Duodenal mucosa (tissue), 2 donors: Measurements from ENCODE around the gene IFI35.
A peak's percentile ranks its signal among the peaks of the same experiment; 100 is the strongest.
"Not testable (repeated sequence)": the region's sequence is repeated elsewhere in the genome, so short reads cannot be mapped to it uniquely, and the experiment has no call there.

ENCODE experiments used
- H3K27ac ChIP-seq: one replicate; pipeline ENCODE4 v1.7.0; 2013; ENCODE audit warnings: low read depth, low read length
- H3K27me3 ChIP-seq, 2 donors: one replicate each; pipeline ENCODE4 v1.7.0; 2013; ENCODE audit warnings: low read length in 2 of 2, control low read depth in 1 of 2; ENCODE audit not compliant: insufficient read depth in 2 of 2, control insufficient read depth in 1 of 2
- H3K36me3 ChIP-seq, 2 donors: one replicate each; pipeline ENCODE4 v1.7.0; 2013; ENCODE audit warnings: low read length in 2 of 2, control low read depth in 1 of 2; ENCODE audit not compliant: insufficient read depth in 2 of 2, control insufficient read depth in 1 of 2
- H3K4me1 ChIP-seq, 2 donors: one replicate each; pipeline ENCODE4 v1.7.0; 2013; ENCODE audit warnings: low read length in 2 of 2, control low read depth in 1 of 2; ENCODE audit not compliant: insufficient read depth in 2 of 2, control insufficient read depth in 1 of 2
- H3K4me3 ChIP-seq, 2 donors: one replicate each; pipeline ENCODE4 v1.7.0; 2013; ENCODE audit warnings: low read length in 2 of 2, low read depth in 1 of 2
- H3K9ac ChIP-seq, 2 donors: one replicate each; pipeline ENCODE4 v1.7.0; 2013; ENCODE audit warnings: low read length in 2 of 2, low read depth in 1 of 2
- H3K9me3 ChIP-seq, 2 donors: one replicate each; pipeline ENCODE4 v1.7.0; 2013; ENCODE audit warnings: low read length in 2 of 2, control low read depth in 1 of 2; ENCODE audit not compliant: control insufficient read depth in 1 of 2

Gene IFI35

GRCh38 chr17:43006639-43007551, at the start of gene IFI35:
TSS of gene IFI35 (plus strand) at chr17:43006784. CDS start at chr17:43006948, 164 bp downstream.
- H3K9ac ChIP-seq, result peak within 1 kb of the TSS; percentile 94 to 96
- H3K27me3 ChIP-seq, result no peaks in the 10 kb centered on the region
- H3K4me3 ChIP-seq, result peak within 1 kb of the TSS; percentile 92
- H3K27ac ChIP-seq, result peak within 1 kb of the TSS; percentile 89
- H3K36me3 ChIP-seq, result peaks cover 5 to 17% of the 10 kb centered on the region in 2 donors
- H3K4me1 ChIP-seq, result peaks cover 15 to 17% of the 10 kb centered on the region in 2 donors
- no peaks in the 10 kb centered on the region for H3K9me3 ChIP-seq

DNA sequence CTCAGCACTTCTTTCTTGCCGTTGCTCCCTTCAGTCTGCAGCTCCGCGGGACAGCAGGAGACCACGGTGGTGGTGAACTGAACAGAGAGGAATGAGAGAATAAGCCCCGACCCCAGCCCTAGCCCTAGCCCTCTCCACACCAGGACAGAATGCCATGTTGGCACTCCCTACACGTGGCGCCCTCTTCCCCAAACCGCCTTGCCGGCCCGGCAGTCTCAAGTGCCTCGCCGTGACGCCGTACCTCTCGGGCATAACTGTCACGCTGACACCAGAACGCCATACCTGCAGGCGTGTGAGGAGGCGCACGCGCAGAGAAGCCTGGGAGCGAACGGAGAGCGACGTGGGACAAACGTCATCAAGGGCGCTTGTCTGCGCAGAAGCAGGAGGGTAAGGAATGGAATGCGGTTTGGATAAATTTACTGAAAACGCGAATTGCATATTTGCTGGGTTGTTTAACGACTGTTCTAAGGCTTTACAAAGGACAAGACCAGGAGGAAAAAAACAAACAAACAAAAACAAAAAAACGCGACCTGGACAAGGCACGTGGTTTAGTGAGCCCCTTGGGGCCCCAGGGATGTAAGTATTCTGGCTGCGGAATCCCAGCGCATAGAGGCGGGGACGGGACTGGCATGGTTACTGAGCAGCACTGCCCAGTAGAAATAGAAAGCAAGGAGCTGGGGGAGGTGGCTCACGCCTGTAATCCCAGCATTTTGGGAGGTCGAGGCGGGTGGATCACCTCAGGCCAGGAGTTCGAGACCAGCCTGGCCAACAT, 42.2 kb upstream of the IFI35 start, which contains the start of gene AARSD1:
AARSD1 (minus strand) TSS at position 294 of the 772 bp plus-strand sequence; CDS start at position 280, 14 bp downstream.
- H3K9ac ChIP-seq, result peak within 1 kb of the TSS; percentile 81 to 84

GRCh38 chr17:42967925-42968324, 38.7 kb upstream of the IFI35 start:
- no peaks in the 10 kb centered on the region for H3K36me3 ChIP-seq
- no peak overlapping the region for H3K4me3 ChIP-seq
- peaks cover 7 to 9% of the 10 kb centered on the region in 2 donors for H3K4me1 ChIP-seq
- no peak overlapping the region for H3K9ac ChIP-seq
- H3K9me3 ChIP-seq, result no peaks in the 10 kb centered on the region
- H3K27me3 ChIP-seq, result no peaks in the 10 kb centered on the region
- no peak overlapping the region for H3K27ac ChIP-seq

More for the DNA sequence above, 42.2 kb upstream of the IFI35 start, which contains the start of gene AARSD1:
- Histone ChIP-seq H3K9me3 (no peaks in the 10 kb centered on the region), H3K27ac (peak within 1 kb of the TSS; percentile 15), H3K27me3 (no peaks in the 10 kb centered on the region), H3K4me3 (peak within 1 kb of the TSS; percentile 90 to 95), H3K4me1 (peaks cover 7 to 9% of the 10 kb centered on the region in 2 donors), H3K36me3 (peaks cover 9 to 28% of the 10 kb centered on the region in 2 donors)

DNA sequence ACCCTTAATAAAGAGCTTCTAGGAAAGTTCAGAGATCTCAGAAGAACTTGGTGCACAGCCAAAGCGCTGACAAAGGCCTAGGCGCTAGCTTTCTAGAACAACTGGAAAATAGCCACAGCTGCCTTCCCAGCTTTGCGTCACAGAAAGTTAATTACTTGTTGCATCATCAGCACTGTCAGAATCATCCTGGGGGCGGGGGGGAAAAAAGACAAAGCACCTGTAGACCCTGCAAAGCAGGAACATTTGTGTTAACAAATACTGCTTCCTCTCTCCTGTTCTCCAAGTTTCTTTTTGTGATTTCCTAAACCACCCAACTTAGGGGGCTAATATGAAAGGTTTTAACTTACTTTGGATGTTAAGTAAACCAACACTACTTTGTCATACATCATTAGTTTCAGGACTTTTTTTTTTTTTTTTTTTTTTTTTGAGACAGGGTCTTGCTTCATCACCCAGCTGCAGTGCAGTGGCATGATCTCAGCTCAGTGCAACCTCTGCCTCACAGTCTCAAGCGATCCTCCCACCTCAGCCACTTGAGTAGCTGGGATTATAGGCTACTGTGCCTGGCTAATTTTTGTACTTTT, 37.5 kb upstream of the IFI35 start:
- Histone ChIP-seq H3K36me3 (no peaks in the 10 kb centered on the region), H3K27ac (no peak overlapping the region)

DNA sequence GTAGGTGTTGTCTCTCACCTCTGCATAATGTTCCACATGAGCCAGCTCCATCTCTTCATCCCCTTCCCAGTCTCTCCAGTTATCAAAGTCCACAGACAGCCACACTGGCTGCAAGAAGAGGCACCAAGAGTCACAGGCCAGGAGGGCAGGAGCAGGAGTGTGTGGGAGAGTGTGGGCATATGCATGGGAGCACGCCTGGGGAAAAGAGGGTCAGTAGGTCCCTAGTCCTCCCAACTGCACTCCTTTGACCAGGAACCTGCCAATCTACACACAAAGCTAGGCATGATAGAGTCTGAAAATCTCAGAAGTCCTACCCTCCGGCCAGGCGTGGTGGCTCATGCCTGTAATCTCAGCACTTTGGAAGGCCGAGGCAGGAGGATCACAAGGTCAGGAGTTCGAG, 35.0 kb upstream of the IFI35 start:
- H3K27ac ChIP-seq, result no peak overlapping the region
- H3K9me3 ChIP-seq, result no peaks in the 10 kb centered on the region
- H3K9ac ChIP-seq, result no peak overlapping the region
- no peaks in the 10 kb centered on the region for H3K27me3 ChIP-seq
- H3K36me3 ChIP-seq, result no peaks in the 10 kb centered on the region
- no peak overlapping the region for H3K4me3 ChIP-seq
- H3K4me1 ChIP-seq, result no peaks in the 10 kb centered on the region

More for the DNA sequence above, 37.5 kb upstream of the IFI35 start:
- no peaks in the 10 kb centered on the region for H3K27me3 ChIP-seq
- H3K9me3 ChIP-seq, result no peaks in the 10 kb centered on the region
- no peak overlapping the region for H3K9ac ChIP-seq
- H3K4me3 ChIP-seq, result no peak overlapping the region
- H3K4me1 ChIP-seq, result peaks cover 0 to under 1% of the 10 kb centered on the region in 2 donors

GRCh38 chr17:42973323-42973722, 33.3 kb upstream of the IFI35 start:
- not testable (repeated sequence) for H3K9ac ChIP-seq, H3K4me1 ChIP-seq, H3K36me3 ChIP-seq, H3K4me3 ChIP-seq, H3K27me3 ChIP-seq, H3K9me3 ChIP-seq, H3K27ac ChIP-seq

DNA sequence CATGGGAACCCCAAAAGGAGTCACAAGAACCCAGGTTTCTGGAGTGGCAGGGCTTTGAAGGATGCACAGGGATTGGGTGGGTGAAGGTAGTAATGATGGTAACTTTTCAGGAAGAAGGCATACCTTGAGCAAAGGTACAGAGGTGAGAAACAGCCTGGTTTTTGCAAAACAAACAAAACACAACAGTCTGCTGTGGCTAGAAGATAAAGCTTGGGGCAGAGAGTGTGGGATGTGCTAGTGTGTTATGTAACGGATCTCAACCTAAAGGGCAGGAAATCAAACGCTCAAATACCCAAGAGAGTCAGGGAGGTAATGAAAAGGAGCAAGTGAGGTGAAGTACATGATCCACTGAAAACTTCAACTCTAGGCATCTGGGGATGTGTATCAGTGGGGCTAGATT, 31.3 kb upstream of the IFI35 start:
- Histone ChIP-seq H3K27me3 (no peaks in the 10 kb centered on the region), H3K4me3 (no peak overlapping the region), H3K36me3 (no peaks in the 10 kb centered on the region), H3K9ac (no peak overlapping the region), H3K9me3 (no peaks in the 10 kb centered on the region), H3K27ac (no peak overlapping the region), H3K4me1 (peaks cover 12 to 13% of the 10 kb centered on the region in 2 donors)

DNA sequence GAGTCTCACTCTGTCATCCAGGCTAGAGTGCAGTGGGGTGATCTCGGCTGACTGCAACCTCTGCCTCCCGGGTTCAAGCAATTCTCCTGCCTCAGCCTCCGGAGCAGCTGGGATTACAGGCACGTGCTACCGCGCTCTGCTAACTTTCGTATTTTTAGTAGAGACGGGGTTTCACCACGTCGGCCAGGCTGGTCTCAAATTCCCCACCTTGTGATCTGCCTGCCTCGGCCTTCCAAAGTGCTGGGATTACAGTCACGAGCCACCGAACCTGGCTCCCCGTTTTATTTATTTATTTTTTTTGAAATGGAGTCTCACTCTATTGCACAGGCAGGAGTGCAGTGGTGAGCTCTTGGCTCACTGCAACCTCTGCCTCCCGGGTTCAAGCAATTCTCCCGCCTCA, 30.9 kb upstream of the IFI35 start:
- H3K36me3 ChIP-seq, H3K9ac ChIP-seq, H3K4me3 ChIP-seq, H3K9me3 ChIP-seq, H3K27me3 ChIP-seq, H3K27ac ChIP-seq: not testable (repeated sequence)
- H3K4me1 ChIP-seq, result peaks cover 12 to 13% of the 10 kb centered on the region in 2 donors

DNA sequence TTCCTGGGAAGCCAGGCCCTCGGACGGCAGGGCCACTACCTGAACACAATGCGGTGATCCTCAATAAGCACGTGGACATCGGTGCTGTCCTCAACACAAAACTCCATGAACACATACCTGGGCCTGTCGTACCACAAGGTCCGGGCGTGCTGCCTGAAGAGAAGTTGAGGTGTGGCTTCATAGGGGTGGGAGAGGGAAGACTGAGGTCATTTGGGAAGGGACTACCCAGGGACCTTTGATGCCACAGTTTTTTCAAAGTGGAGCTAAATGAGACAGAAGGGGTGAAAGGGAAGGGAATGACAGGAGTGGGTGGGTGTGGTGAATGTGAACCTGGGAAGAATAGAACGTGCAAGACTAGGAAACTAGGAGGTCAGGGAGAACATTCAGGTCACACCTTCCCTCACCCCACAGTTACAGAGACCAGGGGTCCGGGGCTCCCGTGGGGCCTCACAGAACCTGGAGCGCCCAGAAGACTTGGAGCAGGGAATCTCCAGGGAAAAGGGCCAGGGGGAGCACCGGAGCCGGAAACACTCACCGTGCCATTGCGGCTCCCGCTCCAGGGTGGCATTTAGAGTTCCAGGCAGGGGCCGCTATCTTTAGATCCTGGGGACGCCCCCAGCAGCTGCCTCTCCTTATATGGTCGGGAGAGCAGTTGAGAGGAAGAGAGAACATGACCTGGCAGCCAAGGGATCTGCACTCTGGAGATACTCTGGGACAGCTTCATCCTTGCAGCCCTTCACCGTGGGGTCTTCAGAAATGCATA, 26.9 kb upstream of the IFI35 start, which contains the start of gene PTGES3L:
PTGES3L (minus strand) TSS at position 570 of the 763 bp plus-strand sequence; CDS start at position 543, 27 bp downstream.
- Histone ChIP-seq H3K4me1 (peaks cover 21 to 28% of the 10 kb centered on the region in 2 donors), H3K4me3 (peak within 1 kb of the TSS; percentile 81 to 92), H3K27me3 (no peaks in the 10 kb centered on the region), H3K36me3 (no peaks in the 10 kb centered on the region), H3K27ac (peak within 1 kb of the TSS; percentile 82), H3K9me3 (no peaks in the 10 kb centered on the region), H3K9ac (peak within 1 kb of the TSS; percentile 85 to 98)
